Stimulated activated CD4-positive, alpha-beta T cell treated with anti-CD3 and anti-CD28 coated beads, TNF-alpha, amount 100 ng/mL, for 4 hours (primary cell): ENCODE measurements around the gene PHEX.
A peak's percentile ranks its signal among the peaks of the same experiment; 100 is the strongest.

Source experiments
- DNase-seq, 3 experiments: peaks; one replicate each; pipeline ENCODE4 v3.0.0-alpha.2; 2020; ENCODE audit warnings: low read depth in 3 of 3

Gene PHEX

GRCh38 chrX:22032084-22032483 lies at the start of gene PHEX:
TSS of gene PHEX (plus strand) at chrX:22032325. CDS start at chrX:22033006, 681 bp downstream.
- no peak for DNase-seq

GRCh38 chrX:21985332-21985777 lies 46.8 kb upstream of the PHEX start:
- DNase-seq = peak; percentile 12 to 36 (median 23)

- no peak for DNase-seq
These were observed 45.5 kb upstream of the PHEX start for GRCh38 chrX:21986596-21986995.

- DNase-seq = no peak
These were observed 42.7 kb upstream of the PHEX start for GRCh38 chrX:21989384-21989783.

- DNase-seq = no peak
These were observed 41.3 kb upstream of the PHEX start for GRCh38 chrX:21990832-21991231.

GRCh38 chrX:21991504-21991903 lies 40.6 kb upstream of the PHEX start:
- DNase-seq = no peak

GRCh38 chrX:21993265-21993664 lies 38.9 kb upstream of the PHEX start:
- DNase-seq = no peak

- no peak for DNase-seq
These were observed 35.2 kb upstream of the PHEX start for GRCh38 chrX:21996872-21997455.

- no peak for DNase-seq
These were observed 34.1 kb upstream of the PHEX start for GRCh38 chrX:21998037-21998436.

- DNase-seq = no peak
These were observed 27.3 kb upstream of the PHEX start for GRCh38 chrX:22004866-22005265.

GRCh38 chrX:22012051-22012450 lies 20.1 kb upstream of the PHEX start:
- DNase-seq = no peak

- DNase-seq = no peak
These were observed 19.2 kb upstream of the PHEX start for GRCh38 chrX:22012931-22013330.

GRCh38 chrX:22015139-22015750 lies 16.9 kb upstream of the PHEX start:
- DNase-seq = no peak

GRCh38 chrX:22021751-22022324 lies 10.3 kb upstream of the PHEX start:
- DNase-seq = no peak

GRCh38 chrX:22024577-22024976 lies 7.5 kb upstream of the PHEX start:
- no peak for DNase-seq

GRCh38 chrX:22025751-22026150 lies 6.4 kb upstream of the PHEX start:
- no peak for DNase-seq

- DNase-seq = no peak
These were observed 5.4 kb upstream of the PHEX start for GRCh38 chrX:22026731-22027130.

- no peak for DNase-seq
These were observed 381 bp downstream of the PHEX start for GRCh38 chrX:22032506-22032905.

GRCh38 chrX:22033818-22034217 lies 1.7 kb downstream of the PHEX start:
- no peak for DNase-seq

- no peak for DNase-seq
These were observed 3.1 kb downstream of the PHEX start for GRCh38 chrX:22035236-22035635.

- DNase-seq = no peak
These were observed 5.1 kb downstream of the PHEX start for GRCh38 chrX:22037225-22037624.

GRCh38 chrX:22037911-22038537 lies 5.9 kb downstream of the PHEX start:
- DNase-seq = no peak

GRCh38 chrX:22039541-22039940 lies 7.4 kb downstream of the PHEX start:
- DNase-seq = no peak
